Mesenteric fat pad (tissue), 1 donor: ENCODE data around the gene RABL6. TPM values are rescaled to one million over a fixed set of nuclear protein-coding genes. Genes with fewer than 3 reads are reported as not detected.
"Not testable (repeated sequence)": the region's sequence is repeated elsewhere in the genome, so short reads cannot be mapped to it uniquely, and the experiment has no call there.

Source experiments
- DNase-seq: peaks from one replicate; pipeline ENCODE4 v3.0.0-alpha.2; 2020; ENCODE audit warnings: low spot score
- total RNA-seq: library from RNA; stranded (reverse); fragmentation: NEBNext Ultra II Directional; extraction: Animal tissue kit (Norgen Biotek cat#: 25700); gene quantifications from one replicate; pipeline ENCODE4 v1.2.1, GENCODE V29; 2021
- donor health status: DM: yes; HTN: yes; CAD: no.

The RABL6 gene
- total RNA-seq, 1 donor from 2014 or later = 54.9 TPM

DNA sequence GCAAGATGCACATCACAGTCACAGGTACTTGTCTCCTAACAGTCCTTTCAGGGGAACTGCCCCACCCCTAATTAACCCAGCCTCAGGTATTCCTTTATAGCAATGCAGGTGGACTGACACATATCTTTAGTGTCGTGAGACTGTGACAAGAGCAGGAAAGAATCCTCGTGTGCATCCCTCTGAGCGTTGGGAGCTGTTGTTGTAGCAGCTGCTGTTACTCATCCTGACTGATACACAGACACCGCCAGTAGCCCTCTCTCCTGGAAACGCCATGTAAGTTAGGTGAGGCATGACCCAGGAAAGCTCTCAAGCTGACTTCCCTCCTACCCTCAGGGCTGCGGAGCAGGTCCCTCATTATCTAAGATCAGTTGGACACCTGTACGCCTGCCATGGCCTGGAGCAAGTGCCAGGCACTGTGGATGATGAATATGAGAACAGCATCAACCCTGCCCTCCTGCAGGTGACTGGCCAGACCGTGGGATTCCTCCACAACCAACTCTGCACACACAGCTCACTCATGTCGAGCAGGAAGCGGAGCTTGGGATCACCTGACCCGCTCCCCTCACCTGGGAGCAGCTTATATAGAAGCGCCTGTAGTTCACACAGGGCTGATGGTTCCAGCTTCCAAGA, 33.2 kb upstream of the RABL6 start:
- no peak for DNase-seq

DNA sequence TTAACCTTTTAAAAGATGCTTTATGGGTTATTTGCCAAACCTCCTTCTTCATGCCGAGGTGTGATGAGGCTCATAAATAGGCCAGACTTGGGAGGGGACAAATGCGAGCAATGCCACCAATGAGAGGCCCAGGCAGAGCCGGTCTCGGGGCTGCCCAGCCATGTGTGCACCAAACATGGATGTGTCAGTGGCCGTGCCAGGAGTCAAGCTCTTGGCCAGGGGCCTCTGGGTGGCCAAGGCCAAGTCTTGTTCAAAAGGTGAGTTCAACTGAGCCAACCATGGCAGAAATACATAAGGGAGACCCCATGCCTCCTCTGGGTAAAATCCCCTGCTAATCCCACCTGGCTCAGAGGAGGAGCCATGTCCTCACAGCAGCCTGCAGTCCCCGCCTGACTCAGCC, 32.6 kb upstream of the RABL6 start:
- DNase-seq = no peak

DNA sequence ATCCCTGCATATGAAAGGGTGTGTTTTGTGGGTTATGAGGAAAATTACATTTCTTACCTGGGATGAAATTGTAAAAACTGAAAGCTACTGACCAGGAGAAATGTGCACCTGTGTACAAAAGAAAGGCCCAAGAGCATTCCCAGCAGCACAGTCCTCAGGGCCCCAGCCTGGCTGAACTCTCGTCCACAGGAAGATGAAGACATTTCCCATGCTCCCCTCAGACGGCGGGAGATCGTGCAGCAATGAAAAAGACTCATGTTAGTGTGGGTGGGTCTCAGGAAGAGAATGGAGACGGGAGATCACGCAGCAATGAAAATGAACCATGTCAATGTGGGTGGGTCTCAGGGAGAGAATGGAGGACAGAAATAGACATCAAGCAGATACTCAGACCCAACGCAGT, 30.8 kb upstream of the RABL6 start:
- no peak for DNase-seq

DNA sequence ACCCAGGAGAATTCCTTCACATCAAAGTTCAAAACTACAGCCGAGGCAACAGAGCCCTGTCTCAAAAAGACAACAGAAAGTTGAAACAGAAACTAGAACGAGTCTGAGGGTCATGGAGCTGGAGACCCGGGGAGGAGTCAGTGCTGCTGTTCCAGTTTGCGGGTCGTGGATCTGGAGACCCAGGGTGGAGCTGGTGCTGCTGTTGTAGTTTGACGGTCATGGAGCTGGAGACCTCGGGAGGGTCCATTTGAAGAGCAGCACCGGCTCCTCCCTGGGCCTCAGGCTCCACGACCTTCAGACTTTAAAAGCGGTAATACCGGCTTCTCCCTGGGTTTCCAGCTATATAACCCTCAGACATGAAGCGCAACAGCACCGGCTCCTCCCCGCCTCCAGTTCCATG, 30.4 kb upstream of the RABL6 start:
- no peak for DNase-seq

DNA sequence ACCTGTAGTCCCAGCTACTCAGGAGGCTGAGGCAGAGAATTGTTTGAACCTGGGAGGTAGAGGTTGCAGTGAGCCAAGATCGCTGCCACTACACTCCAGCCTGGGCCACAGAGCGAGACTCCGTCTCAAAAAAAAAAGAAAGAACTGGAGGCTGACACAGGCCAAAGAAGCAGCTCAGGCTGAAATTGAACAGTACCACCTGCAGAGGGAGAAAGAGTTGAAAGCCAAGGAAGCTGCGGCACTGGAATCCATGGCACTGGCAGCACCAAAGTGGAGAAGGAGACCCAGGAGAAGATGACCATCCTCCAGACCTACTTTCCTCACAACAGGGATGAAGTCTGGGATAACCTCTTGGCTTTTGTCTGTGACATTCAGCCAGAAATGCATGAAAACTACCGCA, 27.9 kb upstream of the RABL6 start:
- DNase-seq = no peak

DNA sequence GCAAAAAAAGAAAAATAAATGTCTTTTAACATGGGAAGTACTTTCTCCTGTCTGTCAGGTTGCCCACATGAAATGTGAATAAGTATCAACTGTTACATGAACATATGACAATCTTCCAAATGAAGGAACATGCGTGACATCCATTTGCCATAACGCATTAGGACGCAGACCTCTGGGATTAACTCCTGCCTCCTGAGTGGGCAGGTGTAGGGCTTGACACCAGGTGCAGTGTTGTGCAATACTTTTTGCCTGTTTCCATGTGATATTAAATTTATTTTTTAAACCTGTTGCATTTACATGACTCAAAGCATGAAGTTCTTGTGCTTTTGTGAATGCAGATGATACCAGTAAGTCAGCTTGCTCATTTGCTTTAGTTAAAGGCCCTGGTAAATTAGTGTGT, 25.3 kb upstream of the RABL6 start:
- no peak for DNase-seq

DNA sequence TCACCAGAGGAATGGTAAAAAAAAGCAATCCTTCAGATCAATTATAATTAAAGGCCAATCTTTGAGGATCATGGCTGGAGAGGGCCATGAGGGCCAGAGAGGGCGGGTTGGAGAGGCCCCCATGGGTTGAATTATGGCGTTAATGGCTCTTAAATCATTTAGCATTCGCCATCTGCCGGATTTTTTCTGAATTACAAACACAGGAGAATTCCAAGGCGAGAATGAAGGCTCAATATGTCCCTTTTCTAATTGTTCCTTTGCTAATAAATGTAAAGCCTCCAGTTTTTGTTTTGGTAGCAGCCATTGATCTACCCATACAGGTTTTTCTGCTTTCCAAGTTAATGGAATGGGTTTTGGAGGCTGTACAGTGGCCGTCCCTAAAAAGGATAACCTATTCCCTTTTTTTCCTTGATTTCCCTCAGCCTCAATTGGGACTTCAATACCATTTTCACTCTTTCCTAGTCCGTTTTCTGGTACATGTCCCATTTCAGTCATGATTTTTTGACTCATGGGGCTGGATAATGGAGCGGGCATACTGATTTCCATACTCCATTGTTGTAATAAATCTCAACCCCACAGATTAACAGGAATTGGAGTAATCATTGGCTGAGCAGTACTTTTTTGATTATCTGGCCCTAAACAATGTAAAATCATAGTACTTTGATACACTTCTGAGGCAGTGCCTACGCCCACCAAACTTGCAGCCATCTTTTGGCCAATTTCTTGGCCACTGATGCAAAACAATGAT, 23.3 kb upstream of the RABL6 start:
- no peak for DNase-seq

DNA sequence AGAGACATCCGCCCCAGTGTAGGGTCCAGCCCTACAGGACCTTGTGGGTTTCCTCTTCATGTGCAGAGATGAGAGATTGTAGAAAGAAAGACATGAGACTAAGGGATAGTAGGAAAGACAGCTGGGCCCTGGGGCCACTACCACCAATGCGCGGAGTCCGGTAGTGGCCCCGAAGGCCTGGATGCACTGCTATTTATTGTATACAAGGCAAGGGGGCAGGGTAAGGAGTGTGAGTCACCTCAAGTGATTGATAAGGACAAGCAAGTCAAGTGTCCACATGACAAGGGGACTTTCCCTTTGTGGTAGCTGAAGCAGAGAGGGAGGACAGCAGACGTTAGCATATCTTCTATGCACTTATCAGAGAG, 22.8 kb upstream of the RABL6 start:
- DNase-seq = no peak

DNA sequence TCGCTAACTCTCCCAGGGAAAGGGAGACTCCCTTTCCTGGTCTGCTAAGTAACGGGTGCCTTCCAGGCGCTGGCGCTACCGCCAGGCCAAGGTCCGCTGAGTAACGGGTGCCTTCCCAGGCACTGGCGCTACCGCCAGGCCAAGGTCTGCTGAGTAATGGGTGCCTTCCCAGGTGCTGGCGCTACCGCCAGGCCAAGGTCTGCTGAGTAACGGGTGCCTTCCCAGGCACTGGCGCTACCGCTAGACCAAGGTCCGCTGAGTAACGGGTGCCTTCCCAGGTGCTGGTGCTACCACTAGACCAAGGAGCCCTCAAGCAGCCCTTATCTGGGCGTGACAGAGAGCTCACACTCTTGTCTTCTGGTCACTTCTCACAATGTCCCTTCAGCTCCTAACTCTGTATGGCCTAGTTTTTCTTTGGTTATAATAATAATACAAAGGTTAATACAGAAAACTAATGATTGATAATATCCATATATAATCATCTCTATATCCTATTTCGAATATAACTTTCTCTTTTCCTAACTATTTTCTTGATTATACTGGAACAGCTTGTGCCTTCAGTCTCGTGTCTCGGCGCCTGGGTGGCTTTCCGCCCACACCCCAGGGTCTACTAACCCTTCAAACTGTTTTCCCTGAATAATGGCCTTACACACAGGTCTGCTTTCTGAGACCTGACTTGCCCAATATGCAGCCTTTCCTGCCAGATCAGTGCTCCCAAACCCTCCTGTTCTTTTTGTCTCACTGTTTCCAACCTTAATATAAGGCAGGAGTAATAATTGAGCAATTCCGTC, 22.0 kb upstream of the RABL6 start:
- DNase-seq = not testable (repeated sequence)

DNA sequence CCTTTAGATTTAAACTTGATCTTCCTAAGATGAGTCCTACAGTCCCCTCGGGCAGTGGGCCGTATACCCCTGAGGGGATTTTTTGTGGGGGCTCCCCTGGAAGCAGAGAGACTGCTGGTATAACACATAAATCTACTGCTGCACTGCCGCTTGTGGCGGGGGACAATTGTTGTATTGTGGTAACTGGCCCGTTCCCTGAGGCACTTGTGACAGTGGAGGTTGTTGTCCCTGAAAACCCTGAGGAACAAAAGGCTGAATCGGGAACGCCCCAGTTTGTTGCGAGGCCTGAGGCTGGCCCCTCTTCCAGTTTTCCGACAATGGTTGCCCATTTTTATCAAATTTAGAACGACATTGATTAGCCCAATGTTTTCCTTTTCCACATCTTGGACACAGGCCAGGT, 21.3 kb upstream of the RABL6 start:
- no peak for DNase-seq

DNA sequence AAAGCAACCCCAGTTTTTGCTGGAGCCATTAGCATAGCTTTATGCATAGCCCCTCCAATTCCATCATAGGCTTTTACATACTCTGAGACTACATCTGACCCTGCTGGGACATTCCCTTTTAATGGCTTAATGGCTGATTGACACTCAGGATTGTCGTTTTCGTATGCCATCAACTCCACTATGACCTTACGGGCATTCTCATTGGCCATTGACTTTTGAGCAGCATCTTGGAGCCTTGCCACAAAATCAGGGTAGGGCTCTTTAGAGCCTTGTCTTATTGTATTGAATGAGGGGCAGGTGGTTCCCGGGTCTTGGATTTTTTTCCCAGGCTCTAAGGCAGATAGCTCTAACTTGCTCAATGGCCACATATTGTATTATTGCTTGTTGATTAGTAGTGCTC, 20.8 kb upstream of the RABL6 start:
- not testable (repeated sequence) for DNase-seq

DNA sequence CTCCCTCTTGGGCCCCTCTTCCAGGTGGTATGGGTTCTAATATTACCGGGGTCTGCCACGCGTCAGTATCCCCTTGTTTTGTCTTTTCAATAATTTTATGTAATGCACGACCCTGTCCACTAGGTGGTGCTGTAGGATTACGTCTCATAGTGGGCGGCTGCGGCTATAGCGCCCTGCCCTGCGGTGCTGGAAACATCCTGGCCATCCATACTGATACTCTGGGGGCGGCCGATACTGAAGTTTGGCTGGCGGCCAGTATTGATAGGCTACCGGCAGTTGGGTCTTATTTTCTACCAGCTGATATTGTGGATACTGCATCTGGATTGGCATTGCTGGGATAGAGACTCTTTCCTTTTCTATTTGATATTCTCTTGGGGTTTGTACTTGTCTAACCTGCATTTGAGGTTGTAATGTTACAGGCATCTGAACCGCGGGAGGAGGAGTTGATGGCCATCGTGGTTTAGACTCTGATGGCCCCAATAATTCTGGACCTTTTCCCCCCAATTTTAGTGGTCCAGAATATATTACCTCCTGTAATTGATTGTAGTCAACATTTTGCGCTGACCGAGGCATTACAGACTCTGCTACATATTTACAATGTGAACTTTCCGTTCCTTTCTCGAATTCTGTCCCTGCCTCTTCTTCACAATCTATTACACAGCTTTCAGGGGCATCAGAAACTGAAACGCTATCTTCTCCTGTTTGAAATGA, 19.9 kb upstream of the RABL6 start:
- DNase-seq = no peak

DNA sequence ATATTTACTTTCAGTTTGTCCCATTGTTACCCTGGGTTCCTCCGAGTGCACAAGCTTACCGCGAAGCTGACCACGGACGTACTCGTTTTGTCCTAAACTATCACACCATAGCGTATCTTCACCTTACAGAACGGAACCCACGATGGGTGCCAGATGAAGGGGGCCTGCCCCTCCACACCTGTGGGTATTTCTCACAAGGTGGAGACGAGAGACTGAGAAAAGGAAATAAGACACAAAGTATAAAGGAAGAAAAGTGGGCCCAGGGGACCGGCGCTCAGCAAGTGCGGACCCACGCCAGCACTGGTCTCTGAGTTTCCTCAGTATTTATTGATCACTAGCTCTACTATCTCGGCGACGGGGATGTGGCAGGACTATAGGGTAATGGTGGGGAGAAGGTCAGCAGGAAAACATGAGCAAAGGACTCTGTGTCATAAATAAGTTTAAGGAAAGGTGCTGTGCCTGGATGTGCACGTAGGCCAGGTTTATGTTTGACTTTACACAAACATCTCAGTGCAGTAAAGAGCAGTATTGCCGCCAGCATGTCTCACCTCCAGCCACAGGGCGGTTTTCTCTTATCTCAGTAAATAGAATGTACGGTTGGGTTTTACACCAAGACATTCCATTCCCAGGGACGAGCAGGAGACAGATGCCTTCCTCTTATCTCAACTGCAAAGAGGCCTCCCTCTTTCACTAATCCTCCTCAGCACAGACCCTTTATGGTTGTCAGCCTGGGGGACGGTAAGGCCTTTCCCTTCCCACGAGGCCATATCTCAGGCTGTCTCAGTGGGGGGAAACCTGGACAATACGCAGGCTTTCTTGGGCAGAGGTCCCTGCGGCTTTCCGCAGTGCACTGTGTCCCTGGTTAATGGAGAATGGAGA, 18.9 kb upstream of the RABL6 start:
- not testable (repeated sequence) for DNase-seq

DNA sequence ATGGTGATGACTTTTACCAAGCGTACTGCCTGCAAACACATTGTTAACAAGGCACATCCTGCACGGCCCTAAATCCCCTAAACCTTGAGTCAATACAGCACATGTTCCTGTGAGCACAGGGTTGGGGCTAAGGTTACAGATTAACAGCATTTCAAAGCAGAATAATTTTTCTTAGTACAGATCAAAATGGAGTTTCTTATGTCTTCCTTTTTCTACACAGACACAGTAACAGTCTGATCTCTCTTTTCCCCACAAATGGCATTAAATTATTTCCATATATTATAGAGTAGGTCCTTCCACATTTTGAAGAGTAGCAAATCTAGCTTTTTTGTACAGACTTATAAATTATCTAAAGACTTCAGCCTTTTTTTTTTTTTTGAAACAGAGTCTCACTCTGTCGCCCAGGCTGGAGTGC, 18.2 kb upstream of the RABL6 start:
- DNase-seq = no peak

DNA sequence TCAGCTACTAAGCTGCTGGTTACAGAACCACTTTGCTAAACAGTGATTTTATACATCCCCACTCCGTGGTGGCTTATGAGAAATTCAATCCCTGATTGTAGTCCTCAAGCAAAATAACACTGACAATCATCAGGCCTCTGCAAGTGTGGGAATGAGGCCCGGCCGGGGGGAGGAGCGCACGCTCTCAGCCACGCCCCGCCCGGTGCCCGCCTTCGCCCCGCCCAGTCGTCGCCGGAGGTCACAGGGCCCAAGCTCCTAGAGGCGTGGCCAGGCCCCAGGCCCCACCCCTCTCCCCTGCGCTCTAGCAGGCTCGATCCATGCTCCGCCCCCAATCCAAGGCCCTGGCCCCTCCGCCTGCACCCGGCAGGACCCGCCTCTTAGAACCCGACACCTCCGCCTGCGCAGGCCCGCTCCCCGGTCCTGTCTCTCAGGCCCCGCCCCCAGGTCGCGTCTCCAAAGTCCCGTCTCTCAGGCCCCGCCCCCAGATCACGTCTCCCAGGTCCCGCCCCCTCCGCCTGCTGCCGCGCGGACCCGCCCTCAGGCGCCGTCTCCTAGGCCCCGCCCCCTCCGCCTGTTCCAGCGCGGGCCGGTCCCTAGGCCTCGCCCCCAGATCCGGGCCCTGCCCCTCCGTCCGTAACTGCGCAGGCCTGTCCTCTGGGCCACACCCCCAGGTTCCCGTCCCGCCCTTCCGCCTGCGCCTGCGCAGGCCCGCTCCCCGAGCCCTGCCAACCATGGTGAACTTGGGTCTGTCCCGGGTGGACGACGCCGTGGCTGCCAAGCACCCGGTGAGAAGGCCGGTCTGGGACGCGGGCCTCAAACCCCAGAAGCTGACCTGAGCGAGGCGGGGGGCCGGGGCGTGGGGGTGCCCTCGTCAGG, 16.9 kb upstream of the RABL6 start, which contains the start of gene TMEM141:
Gene TMEM141 (plus strand): TSS at position 705 of the 876 bp plus-strand sequence. CDS start 27 bp downstream, at position 732.
- DNase-seq = peak; percentile 100

DNA sequence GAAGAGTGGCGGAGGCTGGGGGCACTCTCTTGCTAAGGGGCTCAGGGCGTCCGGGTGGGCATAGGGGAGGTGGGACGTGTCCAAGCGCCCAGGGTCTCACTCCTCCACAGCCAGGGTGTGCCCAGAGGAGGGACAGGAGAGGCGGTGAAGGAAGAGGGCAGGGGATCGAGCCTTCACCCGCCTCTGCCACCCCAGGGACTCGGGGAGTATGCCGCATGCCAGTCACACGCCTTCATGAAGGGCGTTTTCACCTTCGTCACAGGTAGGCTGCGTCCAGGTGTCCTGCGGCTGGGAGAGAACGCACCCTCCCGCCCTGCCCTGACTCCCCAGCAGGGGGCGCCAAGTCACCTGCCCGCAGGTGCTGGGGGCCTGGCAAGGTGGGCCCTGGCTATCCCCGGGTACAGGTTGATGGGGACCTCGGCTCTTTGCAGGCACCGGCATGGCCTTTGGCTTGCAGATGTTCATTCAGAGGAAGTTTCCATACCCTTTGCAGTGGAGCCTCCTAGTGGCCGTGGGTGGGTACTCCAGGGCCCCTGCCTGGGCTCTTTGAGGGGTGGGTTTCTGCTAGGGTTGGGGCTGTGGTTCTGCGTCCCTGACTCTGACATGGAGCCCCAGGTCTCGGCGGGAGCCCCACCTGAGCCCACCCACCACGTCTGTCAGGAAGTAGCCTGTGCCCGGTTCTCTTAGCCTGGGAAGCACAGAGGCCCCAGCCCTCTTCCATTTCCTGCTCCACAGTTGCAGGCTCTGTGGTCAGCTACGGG, 16.1 kb upstream of the RABL6 start:
- DNase-seq = no peak

DNA sequence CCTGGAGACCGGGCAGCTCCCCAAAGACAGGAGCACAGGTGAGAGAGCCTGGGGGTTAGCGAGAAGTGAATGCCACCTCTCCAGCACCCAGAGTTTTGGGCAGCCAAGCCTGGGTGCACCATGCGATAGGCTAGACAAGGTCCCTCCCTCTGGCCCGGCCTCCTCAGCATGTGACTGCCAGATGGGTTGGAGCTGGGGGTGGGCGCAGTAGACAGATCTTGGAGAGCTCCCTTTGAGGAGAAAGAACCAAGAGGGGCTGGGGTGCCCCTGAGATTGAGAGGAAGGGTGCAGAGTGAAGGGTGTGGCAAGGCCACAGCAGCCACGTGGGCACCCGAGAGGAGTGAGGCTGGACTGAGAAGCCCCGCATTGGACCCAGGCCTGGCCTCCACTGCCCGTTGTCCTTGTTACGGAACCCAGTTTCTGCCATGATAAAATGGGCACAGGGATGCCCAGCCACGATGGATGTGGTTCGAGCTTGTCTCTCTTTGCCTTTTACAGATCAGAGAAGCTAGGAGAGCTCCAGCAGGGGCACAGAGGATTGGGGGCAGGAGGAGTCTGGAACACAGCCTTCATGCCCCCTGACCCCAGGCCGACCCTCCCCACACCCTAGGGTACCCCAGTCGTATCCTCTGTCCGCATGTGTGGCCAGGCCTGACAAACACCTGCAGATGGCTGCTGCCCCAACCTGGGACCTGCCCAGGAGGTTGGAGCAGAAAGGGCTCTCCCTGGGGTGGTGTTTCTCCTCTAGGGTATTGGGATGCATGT, 15.2 kb upstream of the RABL6 start:
- no peak for DNase-seq
